T-helper 17 cell (primary cell): ENCODE data around the gene PLP2. TPM values are rescaled to one million over a fixed set of nuclear protein-coding genes. Genes with fewer than 3 reads are reported as not detected.

Experiments
- ATAC-seq: fragments of 150-1000 bp; cut with Tn5 transposase; 2 replicates; pipeline ENCODE4 v1.10.0; 2021; ENCODE audit warnings: mild to moderate bottlenecking, moderate library complexity
- DNase-seq, 3 donors: peaks; one replicate each; pipeline versions ENCODE4 v3.0.0 to v3.0.0-alpha.2; 2020 to 2021
- H3K9me3 ChIP-seq: one replicate; pipeline ENCODE4 v1.7.0; 2013; ENCODE audit warnings: low read length, mild to moderate bottlenecking; ENCODE audit not compliant: control insufficient read depth, poor library complexity, severe bottlenecking
- H3K27ac Mint-ChIP-seq: one replicate; pipeline ENCODE4 v1.8.0; 2022; ENCODE audit warnings: mild to moderate bottlenecking, moderate library complexity, mixed read lengths
- H3K27me3 Mint-ChIP-seq: one replicate; pipeline ENCODE4 v1.8.0; 2022; ENCODE audit warnings: mixed read lengths
- H3K36me3 Mint-ChIP-seq: one replicate; pipeline ENCODE4 v1.8.0; 2022; ENCODE audit warnings: low read depth, mixed read lengths
- H3K4me1 Mint-ChIP-seq: one replicate; pipeline ENCODE4 v1.8.0; 2022; ENCODE audit warnings: mild to moderate bottlenecking, mixed read lengths
- H3K4me3 Mint-ChIP-seq: one replicate; pipeline ENCODE4 v1.8.0; 2022; ENCODE audit warnings: mild to moderate bottlenecking, moderate library complexity, mixed read lengths
- total RNA-seq, 4 donors: library from RNA in 2 of 4; stranded (reverse) in 2 of 4; gene quantifications; one replicate each; pipeline ENCODE4 v1.2.3 and lab custom pipeline; 2022 to 2026

The PLP2 gene
- total RNA-seq, 2 donors from 2014 or later, result 180 to 203 TPM

DNA sequence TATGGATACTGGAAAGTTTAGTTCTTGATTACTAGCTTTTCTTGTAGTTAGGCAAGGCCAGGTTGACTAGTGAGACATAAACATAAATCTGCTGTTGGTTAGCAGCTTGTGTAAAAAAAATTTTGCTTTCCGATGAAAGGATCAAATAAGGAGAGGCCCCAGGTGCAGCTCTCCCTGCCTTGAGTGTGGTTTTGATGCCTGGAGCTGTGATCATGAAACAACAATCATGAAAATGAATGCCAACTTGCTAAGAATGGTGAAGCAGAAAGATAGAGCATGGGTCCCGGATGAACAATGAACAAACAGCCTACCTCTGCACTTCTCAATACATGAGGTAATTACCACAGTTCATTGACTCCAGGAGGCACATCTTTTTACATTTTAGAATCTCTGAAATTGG lies 42.7 kb downstream of the PLP2 start:
- Mint-ChIP-seq H3K36me3 (no peaks in the 10 kb centered on the region), H3K27ac (no peak overlapping the region), H3K4me1 (no peaks in the 10 kb centered on the region), H3K27me3 (peaks cover 5% of the 10 kb centered on the region), H3K4me3 (no peak overlapping the region)
- DNase-seq (no peak), ATAC-seq (no peak)
- no peaks in the 10 kb centered on the region for H3K9me3 ChIP-seq

DNA sequence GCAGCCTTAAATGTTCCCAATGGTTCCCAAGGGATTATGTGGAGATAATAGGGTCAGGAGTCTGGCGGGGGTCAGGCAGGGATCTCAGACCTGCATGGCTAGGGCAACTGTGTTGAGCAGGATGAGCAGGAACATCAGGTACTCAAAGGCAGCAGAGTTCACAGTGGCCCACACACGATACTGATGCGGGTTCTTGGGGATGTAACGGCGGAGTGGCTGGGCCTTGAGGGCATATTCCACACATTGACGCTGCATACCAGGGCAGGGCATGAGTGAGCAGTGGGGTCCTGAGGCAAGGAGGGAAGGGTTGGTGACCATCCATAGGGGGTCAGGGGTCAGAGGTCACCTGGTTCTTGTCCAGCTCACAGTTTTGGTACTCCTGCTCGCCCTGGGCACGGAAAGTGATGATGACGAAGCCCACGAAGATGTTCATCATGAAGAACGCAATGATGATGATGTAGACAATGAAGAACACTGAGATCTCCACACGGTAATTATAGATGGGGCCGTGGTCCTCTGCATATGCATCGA lies 43.4 kb downstream of the PLP2 start:
- Mint-ChIP-seq H3K36me3 (no peaks in the 10 kb centered on the region), H3K4me3 (no peak overlapping the region), H3K27ac (no peak overlapping the region), H3K4me1 (no peaks in the 10 kb centered on the region), H3K27me3 (peaks cover 5% of the 10 kb centered on the region)
- no peak for ATAC-seq
- DNase-seq, result no peak
- H3K9me3 ChIP-seq, result no peaks in the 10 kb centered on the region

DNA sequence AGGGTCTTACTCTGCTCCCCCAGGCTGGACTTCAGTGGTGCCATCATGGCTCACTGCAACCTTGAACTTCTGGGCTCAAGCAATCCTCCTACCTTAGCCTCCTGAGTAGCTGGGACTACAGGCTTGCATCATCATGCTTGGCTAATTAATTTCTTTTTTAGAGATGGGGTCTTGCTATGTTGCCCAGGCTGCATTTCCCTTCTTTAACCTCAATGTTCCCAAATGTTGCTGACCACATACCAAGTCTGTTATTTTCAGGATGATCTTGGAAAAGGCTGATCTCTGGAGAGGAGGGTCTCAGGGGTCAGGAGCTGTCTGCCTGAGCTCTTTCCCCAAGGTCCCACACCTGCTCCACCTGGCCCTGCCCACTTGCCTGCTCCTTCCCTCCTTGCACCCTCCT lies 48.4 kb downstream of the PLP2 start:
- Mint-ChIP-seq H3K4me3 (no peak overlapping the region), H3K27ac (no peak overlapping the region), H3K27me3 (no peaks in the 10 kb centered on the region), H3K36me3 (no peaks in the 10 kb centered on the region), H3K4me1 (peaks cover 2% of the 10 kb centered on the region)
- H3K9me3 ChIP-seq, result no peaks in the 10 kb centered on the region
- no peak for ATAC-seq
- no peak for DNase-seq

DNA sequence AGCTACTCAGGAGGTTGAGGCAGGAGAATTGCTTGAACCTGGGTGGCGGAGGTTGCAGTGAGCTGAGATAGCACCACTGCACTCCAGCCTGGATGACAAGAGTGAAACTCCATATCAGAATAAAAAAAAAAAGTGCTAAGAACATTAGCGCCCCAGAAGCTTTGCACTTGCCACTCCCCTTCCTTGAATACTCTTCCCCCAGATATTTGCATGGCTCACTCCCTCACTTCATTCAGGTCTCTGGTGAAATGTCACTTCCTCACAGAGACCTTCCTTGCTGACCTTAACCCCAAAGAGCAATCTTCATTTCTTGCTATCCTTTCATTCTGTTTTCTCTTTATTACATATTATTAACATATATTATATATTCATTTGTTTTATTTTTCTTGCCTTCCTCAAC lies 50.2 kb downstream of the PLP2 start:
- H3K9me3 ChIP-seq, result no peaks in the 10 kb centered on the region
- Mint-ChIP-seq H3K36me3 (no peaks in the 10 kb centered on the region), H3K4me3 (no peak overlapping the region), H3K4me1 (peaks cover 2% of the 10 kb centered on the region), H3K27me3 (peaks cover 4% of the 10 kb centered on the region), H3K27ac (no peak overlapping the region)
- no peak for DNase-seq
- no peak for ATAC-seq

Other genes with a start within 250 kb of the PLP2 start
- gene OTUD5, start 214.3 kb upstream of the PLP2 start, total RNA-seq, result 10 to 100 TPM; 91.0 to 91.6 TPM
- 1 to 10 TPM; 2.2 to 3.2 TPM for gene KCND1, start 200.1 kb upstream of the PLP2 start, total RNA-seq
- 100 to 1,000 TPM; 107 to 123 TPM for gene GRIPAP1, start 169.6 kb upstream of the PLP2 start, total RNA-seq
- gene TFE3, start 128.5 kb upstream of the PLP2 start, total RNA-seq, result 10 to 100 TPM; 38.9 to 46.4 TPM
- gene CCDC120, start 112.9 kb upstream of the PLP2 start, total RNA-seq, result 10 to 100 TPM; 10.8 to 11.8 TPM
- 10 to 100 TPM; 18.8 to 20.6 TPM for gene PRAF2, start 97.9 kb upstream of the PLP2 start, total RNA-seq
- 10 to 100 TPM; 69.9 to 73.5 TPM for gene WDR45, start 92.0 kb upstream of the PLP2 start, total RNA-seq
- 10 to 100 TPM; 13.5 to 14.4 TPM for gene GPKOW, start 48.2 kb upstream of the PLP2 start, total RNA-seq
- gene MAGIX, start 9.1 kb upstream of the PLP2 start, total RNA-seq, result 1 to 10 TPM; 1.0 to 1.1 TPM
- gene PRICKLE3, start 14.5 kb downstream of the PLP2 start, total RNA-seq, result 1 to 10 TPM; 4.8 to 7.5 TPM
- under 1 TPM; 0.30 to 0.60 TPM for gene SYP, start 28.3 kb downstream of the PLP2 start, total RNA-seq
- under 1 TPM; 0.47 to 0.67 TPM for gene CACNA1F, start 61.4 kb downstream of the PLP2 start, total RNA-seq
- 10 to 100 TPM; 18.2 to 22.8 TPM for gene CCDC22, start 63.6 kb downstream of the PLP2 start, total RNA-seq
- 10 to 100 TPM; 16.1 to 19.1 TPM for gene FOXP3, start 92.8 kb downstream of the PLP2 start, total RNA-seq
- 10 to 100 TPM in 1 of 2 donors, 1 to 10 TPM in 1; 8.3 to 10.8 TPM for gene PPP1R3F, start 97.9 kb downstream of the PLP2 start, total RNA-seq
- gene GAGE10, start 131.7 kb downstream of the PLP2 start, total RNA-seq, result not detected
- gene GAGE12J, start 150.1 kb downstream of the PLP2 start, total RNA-seq, result not detected
- gene GAGE13, start 159.7 kb downstream of the PLP2 start, total RNA-seq, result not detected